SK-N-SH (cell line): ENCODE results near the gene HNRNPM. TPM values are rescaled to one million over a fixed set of nuclear protein-coding genes. Genes with fewer than 3 reads are reported as not detected.
A peak's percentile ranks its signal among the peaks of the same experiment; 100 is the strongest.

Source experiments
- CTCF ChIA-PET: fragments of 300-600, 350-600 bp; formaldehyde crosslinking; extraction: SDS; loops from one replicate; lab custom pipeline; 2021; lab: Yijun Ruan, JAX
- POLR2A ChIA-PET: fragments of 350-600 bp; sonication (Branson Sonifier 250); formaldehyde crosslinking; extraction: SDS; loops from one replicate; lab custom pipeline; 2020; ENCODE audit warnings: antibody characterized with exemption, inconsistent platforms; lab: Yijun Ruan, JAX
- DNase-seq: peaks from one replicate; pipeline ENCODE4 v3.0.0; 2012
- H2AFZ ChIP-seq: fragments of 200-600 bp; sonication (generic); 2 replicates; pipeline ENCODE4 v1.8.1; 2016; ENCODE audit warnings: antibody characterized with exemption, mild to moderate bottlenecking, low read depth
- H3F3A ChIP-seq: fragments of 200-600 bp; sonication (generic); replicated peaks from 2 replicates; pipeline ENCODE3; 2016; ENCODE audit warnings: antibody characterized with exemption, mild to moderate bottlenecking; ENCODE audit not compliant: insufficient read depth
- H3K27ac ChIP-seq, 2 experiments: fragments of 200-500 bp in 1 of 2; fragments of 200-600 bp in 1 of 2; sonication (Bioruptor generic) in 1 of 2; sonication (generic), shearing (Covaris generic) in 1 of 2; 2 replicates each; pipeline versions ENCODE4 v1.5.1 to v1.6.1; 2014 to 2016; ENCODE audit warnings: low read depth in 2 of 2, inconsistent platforms in 1 of 2, low read length in 1 of 2, mild to moderate bottlenecking in 1 of 2, mixed read lengths in 1 of 2
- H3K27me3 ChIP-seq: fragments of 200-600 bp; sonication (generic), shearing (Covaris generic); 2 replicates; pipeline ENCODE4 v1.6.1; 2016; ENCODE audit warnings: mixed run types; ENCODE audit not compliant: insufficient read depth
- H3K36me3 ChIP-seq, 2 experiments: fragments of 200-500 bp in 1 of 2; fragments of 200-600 bp in 1 of 2; sonication (Bioruptor generic) in 1 of 2; sonication (generic) in 1 of 2; replicated peaks in 1 of 2; 2 replicates each; pipeline versions ENCODE3 to v1.5.1; 2014 to 2016; ENCODE audit warnings: low read length in 1 of 2, mild to moderate bottlenecking in 1 of 2; ENCODE audit not compliant: insufficient read depth in 2 of 2, control insufficient read depth in 1 of 2
- H3K4me1 ChIP-seq, 2 experiments: fragments of 200-500 bp in 1 of 2; fragments of 200-600 bp in 1 of 2; sonication (Bioruptor generic) in 1 of 2; sonication (generic), shearing (Covaris generic) in 1 of 2; 2 replicates each; pipeline versions ENCODE4 v1.5.1 to v1.6.1; 2014 to 2016; ENCODE audit warnings: low read depth in 1 of 2, low read length in 1 of 2, mixed run types in 1 of 2; ENCODE audit not compliant: insufficient read depth in 2 of 2, control insufficient read depth in 1 of 2
- H3K4me2 ChIP-seq: fragments of 200-600 bp; sonication (generic), shearing (Covaris generic); 2 replicates; pipeline ENCODE4 v1.6.1; 2017; ENCODE audit warnings: mixed run types
- H3K4me3 ChIP-seq, 2 experiments: fragments of 200-500 bp in 1 of 2; fragments of 200-600 bp in 1 of 2; sonication (Bioruptor generic) in 1 of 2; sonication (generic), shearing (Covaris generic) in 1 of 2; 2 replicates each; pipeline versions ENCODE4 v1.5.1 to v1.8.1; 2014 to 2016; ENCODE audit warnings: low read depth in 2 of 2, inconsistent platforms in 1 of 2, low read length in 1 of 2, mild to moderate bottlenecking in 1 of 2, mixed read lengths in 1 of 2, moderate library complexity in 1 of 2
- H3K79me2 ChIP-seq: fragments of 200-600 bp; sonication (generic); 2 replicates; pipeline ENCODE4 v1.8.1; 2017; ENCODE audit warnings: mild to moderate bottlenecking; ENCODE audit not compliant: insufficient read depth
- H3K9ac ChIP-seq: fragments of 200-600 bp; sonication (generic); 2 replicates; pipeline ENCODE4 v1.6.1; 2017; ENCODE audit warnings: mixed run types
- H3K9me2 ChIP-seq: fragments of 200-600 bp; sonication (generic); 2 replicates; pipeline ENCODE4 v1.6.1; 2017; ENCODE audit warnings: mixed run types
- H3K9me3 ChIP-seq: fragments of 200-600 bp; sonication (generic); 2 replicates; pipeline ENCODE4 v1.6.1; 2017; ENCODE audit warnings: mixed run types, mild to moderate bottlenecking, moderate library complexity
- H4K20me1 ChIP-seq: fragments of 200-600 bp; sonication (generic); 2 replicates; pipeline ENCODE4 v1.6.1; 2017; ENCODE audit warnings: mild to moderate bottlenecking, mixed run types; ENCODE audit not compliant: insufficient read depth
- CHD2 ChIP-seq: fragments of 150-350 bp; IDR thresholded peaks from 2 replicates; pipeline ENCODE4 v1.6.1; 2018; ENCODE audit warnings: low read length; ENCODE audit not compliant: partially characterized antibody
- CTCF ChIP-seq: fragments of 200-600 bp; sonication (generic); IDR thresholded peaks from 2 replicates; pipeline ENCODE4 v1.6.1; 2017; ENCODE audit warnings: antibody characterized with exemption, mild to moderate bottlenecking, moderate library complexity
- ELF1 ChIP-seq: IDR thresholded peaks from 2 replicates; pipeline ENCODE4 v1.4.0; 2012
- EP300 ChIP-seq, 2 experiments: IDR thresholded peaks; 2 replicates each; pipeline versions ENCODE4 v1.4.0 to v1.6.1; 2012; ENCODE audit warnings: borderline replicate concordance in 1 of 2, low read depth in 1 of 2, low read length in 1 of 2
- EZH2phosphoT487 ChIP-seq: fragments of 200-600 bp; sonication (generic); IDR thresholded peaks from 2 replicates; pipeline ENCODE4 v1.6.1; 2017; ENCODE audit warnings: low read depth, mixed run types, mild to moderate bottlenecking, antibody characterized with exemption, moderate library complexity, borderline replicate concordance
- FOSL2 ChIP-seq: IDR thresholded peaks from 2 replicates; pipeline ENCODE4 v1.4.0; 2012; ENCODE audit warnings: low read depth, mild to moderate bottlenecking, moderate library complexity, borderline replicate concordance
- FOXJ3 ChIP-seq: sonication (generic); formaldehyde crosslinking; IDR thresholded peaks from 2 replicates; pipeline ENCODE4 v1.5.1; 2020; ENCODE audit warnings: mild to moderate bottlenecking, missing genetic modification reagents
- FOXM1 ChIP-seq: IDR thresholded peaks from 2 replicates; pipeline ENCODE4 v1.4.0; 2012; ENCODE audit warnings: low read depth, mild to moderate bottlenecking
- GABPA ChIP-seq: IDR thresholded peaks from 2 replicates; pipeline ENCODE4 v1.4.0; 2012; ENCODE audit warnings: low read depth, mild to moderate bottlenecking
- GATA2 ChIP-seq: sonication (generic); formaldehyde crosslinking; IDR thresholded peaks from 2 replicates; pipeline ENCODE4 v1.5.0; 2020; ENCODE audit warnings: mild to moderate bottlenecking, missing genetic modification reagents
- JUND ChIP-seq: IDR thresholded peaks from 2 replicates; pipeline ENCODE4 v1.4.0; 2012
- MXI1 ChIP-seq: IDR thresholded peaks from 2 replicates; pipeline ENCODE4 v1.6.1; 2012; ENCODE audit warnings: mild to moderate bottlenecking, low read depth, low read length, improper control_type of control experiment
- NRF1 ChIP-seq: IDR thresholded peaks from 2 replicates; pipeline ENCODE4 v1.6.1; 2012; ENCODE audit warnings: low read depth, mild to moderate bottlenecking, low read length
- POLR2AphosphoS5 ChIP-seq: IDR thresholded peaks from 2 replicates; pipeline ENCODE4 v1.6.1; 2012; ENCODE audit warnings: low read depth, low read length
- RAD21 ChIP-seq: IDR thresholded peaks from 2 replicates; pipeline ENCODE4 v1.6.1; 2012; ENCODE audit warnings: mild to moderate bottlenecking, low read length
- RFX5 ChIP-seq: IDR thresholded peaks from 2 replicates; pipeline ENCODE4 v1.6.1; 2012; ENCODE audit warnings: mild to moderate bottlenecking, improper control_type of control experiment, low read length
- RXRA ChIP-seq: IDR thresholded peaks from 2 replicates; pipeline ENCODE4 v1.4.0; 2012; ENCODE audit warnings: low read depth, mild to moderate bottlenecking, borderline replicate concordance
- SIN3A ChIP-seq: IDR thresholded peaks from 2 replicates; pipeline ENCODE4 v1.6.1; 2012; ENCODE audit warnings: low read depth, mild to moderate bottlenecking, low read length, moderate library complexity, borderline replicate concordance
- TAF1 ChIP-seq: IDR thresholded peaks from 2 replicates; pipeline ENCODE4 v1.6.1; 2012; ENCODE audit warnings: low read depth, mild to moderate bottlenecking, low read length, moderate library complexity, borderline replicate concordance
- TCF12 ChIP-seq: IDR thresholded peaks from 2 replicates; pipeline ENCODE4 v1.4.0; 2012
- TEAD4 ChIP-seq: IDR thresholded peaks from 2 replicates; pipeline ENCODE4 v1.4.0; 2012; ENCODE audit warnings: mild to moderate bottlenecking, borderline replicate concordance; ENCODE audit not compliant: insufficient read depth
- USF1 ChIP-seq: IDR thresholded peaks from 2 replicates; pipeline ENCODE4 v1.4.0; 2012; ENCODE audit warnings: low read depth, borderline replicate concordance
- ZBTB33 ChIP-seq: IDR thresholded peaks from 2 replicates; pipeline ENCODE4 v1.4.0; 2012; ENCODE audit warnings: low read depth, borderline replicate concordance
- WGBS: methylation state at CpG from one replicate; pipeline ENCODE4 v1.1.6; 2017; ENCODE audit warnings: low lambda C conversion rate; 5-methylcytosine and 5-hydroxymethylcytosine counted together
- polyA plus RNA-seq, 3 experiments: library from polyadenylated mRNA; depleted of rRNA; stranded (reverse); fragments of >200 nt; gene quantifications; 2 replicates each; pipeline ENCODE4 v1.2.3, GENCODE V29; 2012
- TF ChIP-seq, protein P1 (sequence below): IDR thresholded peaks from 2 replicates; pipeline ENCODE4 v1.6.1; 2012; ENCODE audit warnings: mild to moderate bottlenecking, low read depth, low read length, moderate library complexity
- TF ChIP-seq, protein P2 (sequence below): fragments of 150-350 bp; IDR thresholded peaks from 2 replicates; pipeline ENCODE4 v1.6.1; 2017; ENCODE audit warnings: antibody characterized with exemption, low read length, low read depth, borderline replicate concordance

Gene HNRNPM
- polyA plus RNA-seq, 1 of the 3 experiments (the other 2 are of a cell fraction) = 205 TPM

- Histone ChIP-seq H3K79me2 (no peaks in the 10 kb centered on the region), H3K9ac (peak overlapping the region; percentile 59; the same call in 1 of the 2 replicates), H3K9me2 (no peaks in the 10 kb centered on the region), H3K36me3 (no peaks in the 10 kb centered on the region), H3K4me1 (peaks cover 0 to 8% of the 10 kb centered on the region in 2 experiments; a peak in 2 of 4 replicates), H3F3A (peaks cover 3% of the 10 kb centered on the region), H3K27me3 (no peaks in the 10 kb centered on the region), H3K4me2 (peak overlapping the region; percentile 53; the same call in 1 of the 2 replicates), H3K9me3 (no peaks in the 10 kb centered on the region), H3K27ac (peak overlapping the region in 1 of 2 experiments; percentile 85; a peak in 2 of 4 replicates), H2AFZ (peak overlapping the region; percentile 36; the same call in 1 of the 2 replicates), H3K4me3 (no peak overlapping the region), H4K20me1 (no peaks in the 10 kb centered on the region)
- peak; percentile 66 for DNase-seq
- POLR2A ChIA-PET = no interaction called here
- CTCF ChIA-PET = interaction anchor here (0.7 to 0.8 kb wide), 2 partner anchors 10 to 13 kb away, joined by 3 read pairs; partner anchors contain the start of gene MARCHF2
- WGBS = 9% methylated on average over 9 of the region's 9 CpGs
- no peak for TF ChIP-seq USF1
- TF ChIP-seq, protein P1, sequence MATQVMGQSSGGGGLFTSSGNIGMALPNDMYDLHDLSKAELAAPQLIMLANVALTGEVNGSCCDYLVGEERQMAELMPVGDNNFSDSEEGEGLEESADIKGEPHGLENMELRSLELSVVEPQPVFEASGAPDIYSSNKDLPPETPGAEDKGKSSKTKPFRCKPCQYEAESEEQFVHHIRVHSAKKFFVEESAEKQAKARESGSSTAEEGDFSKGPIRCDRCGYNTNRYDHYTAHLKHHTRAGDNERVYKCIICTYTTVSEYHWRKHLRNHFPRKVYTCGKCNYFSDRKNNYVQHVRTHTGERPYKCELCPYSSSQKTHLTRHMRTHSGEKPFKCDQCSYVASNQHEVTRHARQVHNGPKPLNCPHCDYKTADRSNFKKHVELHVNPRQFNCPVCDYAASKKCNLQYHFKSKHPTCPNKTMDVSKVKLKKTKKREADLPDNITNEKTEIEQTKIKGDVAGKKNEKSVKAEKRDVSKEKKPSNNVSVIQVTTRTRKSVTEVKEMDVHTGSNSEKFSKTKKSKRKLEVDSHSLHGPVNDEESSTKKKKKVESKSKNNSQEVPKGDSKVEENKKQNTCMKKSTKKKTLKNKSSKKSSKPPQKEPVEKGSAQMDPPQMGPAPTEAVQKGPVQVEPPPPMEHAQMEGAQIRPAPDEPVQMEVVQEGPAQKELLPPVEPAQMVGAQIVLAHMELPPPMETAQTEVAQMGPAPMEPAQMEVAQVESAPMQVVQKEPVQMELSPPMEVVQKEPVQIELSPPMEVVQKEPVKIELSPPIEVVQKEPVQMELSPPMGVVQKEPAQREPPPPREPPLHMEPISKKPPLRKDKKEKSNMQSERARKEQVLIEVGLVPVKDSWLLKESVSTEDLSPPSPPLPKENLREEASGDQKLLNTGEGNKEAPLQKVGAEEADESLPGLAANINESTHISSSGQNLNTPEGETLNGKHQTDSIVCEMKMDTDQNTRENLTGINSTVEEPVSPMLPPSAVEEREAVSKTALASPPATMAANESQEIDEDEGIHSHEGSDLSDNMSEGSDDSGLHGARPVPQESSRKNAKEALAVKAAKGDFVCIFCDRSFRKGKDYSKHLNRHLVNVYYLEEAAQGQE = 0 out of 2 replicates have a peak, but pooled peaks have one; percentile 30
- TF ChIP-seq TEAD4 = 0 out of 2 replicates have a peak, but pooled peaks have one; percentile 22
- TF ChIP-seq ZBTB33 = no peak
- TF ChIP-seq, protein P2, sequence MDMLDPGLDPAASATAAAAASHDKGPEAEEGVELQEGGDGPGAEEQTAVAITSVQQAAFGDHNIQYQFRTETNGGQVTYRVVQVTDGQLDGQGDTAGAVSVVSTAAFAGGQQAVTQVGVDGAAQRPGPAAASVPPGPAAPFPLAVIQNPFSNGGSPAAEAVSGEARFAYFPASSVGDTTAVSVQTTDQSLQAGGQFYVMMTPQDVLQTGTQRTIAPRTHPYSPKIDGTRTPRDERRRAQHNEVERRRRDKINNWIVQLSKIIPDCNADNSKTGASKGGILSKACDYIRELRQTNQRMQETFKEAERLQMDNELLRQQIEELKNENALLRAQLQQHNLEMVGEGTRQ = no peak
- no peak for TF ChIP-seq MXI1
- no peak for TF ChIP-seq CHD2
- TF ChIP-seq EZH2phosphoT487 = no peak
- TF ChIP-seq FOSL2 = peak; percentile 84
- peak; percentile 71 for TF ChIP-seq TCF12
- TF ChIP-seq ELF1 = no peak
- peak in 1 of 2 experiments; percentile 44; a peak in 1 of 4 replicates for TF ChIP-seq EP300 (IDR thresholded peaks at IDR 0.05; ENCODE audit: borderline replicate concordance in 1 of 2, low read depth in 1 of 2, low read length in 1 of 2)
- 0 out of 2 replicates have a peak, but pooled peaks have one; percentile 24 for TF ChIP-seq TAF1
- TF ChIP-seq NRF1 = no peak
- peak; percentile 10; the same call in 1 of the 2 replicates for TF ChIP-seq RAD21
- TF ChIP-seq GABPA = no peak
- no peak for TF ChIP-seq FOXJ3 (CRISPR knock-in tag)
- TF ChIP-seq RFX5 = peak; percentile 82
- no peak for TF ChIP-seq SIN3A
- no peak for TF ChIP-seq FOXM1
- peak; percentile 88 for TF ChIP-seq RXRA
- TF ChIP-seq CTCF = no peak
- TF ChIP-seq GATA2 (CRISPR knock-in tag) = no peak
- peak; percentile 74 for TF ChIP-seq JUND
- no peak; the same call in 1 of the 2 replicates for TF ChIP-seq POLR2AphosphoS5
These were observed 21.0 kb upstream of the HNRNPM start for GRCh38 chr19:8423817-8424223.
